Measurements from ENCODE around the gene DENND2D. TPM values are rescaled to one million over a fixed set of nuclear protein-coding genes. Genes with fewer than 3 reads are reported as not detected.

Gene DENND2D, protein sequence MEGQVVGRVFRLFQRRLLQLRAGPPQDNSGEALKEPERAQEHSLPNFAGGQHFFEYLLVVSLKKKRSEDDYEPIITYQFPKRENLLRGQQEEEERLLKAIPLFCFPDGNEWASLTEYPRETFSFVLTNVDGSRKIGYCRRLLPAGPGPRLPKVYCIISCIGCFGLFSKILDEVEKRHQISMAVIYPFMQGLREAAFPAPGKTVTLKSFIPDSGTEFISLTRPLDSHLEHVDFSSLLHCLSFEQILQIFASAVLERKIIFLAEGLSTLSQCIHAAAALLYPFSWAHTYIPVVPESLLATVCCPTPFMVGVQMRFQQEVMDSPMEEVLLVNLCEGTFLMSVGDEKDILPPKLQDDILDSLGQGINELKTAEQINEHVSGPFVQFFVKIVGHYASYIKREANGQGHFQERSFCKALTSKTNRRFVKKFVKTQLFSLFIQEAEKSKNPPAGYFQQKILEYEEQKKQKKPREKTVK
- 2.1 and 10.7 TPM in 2 replicates for total RNA-seq

DNA sequence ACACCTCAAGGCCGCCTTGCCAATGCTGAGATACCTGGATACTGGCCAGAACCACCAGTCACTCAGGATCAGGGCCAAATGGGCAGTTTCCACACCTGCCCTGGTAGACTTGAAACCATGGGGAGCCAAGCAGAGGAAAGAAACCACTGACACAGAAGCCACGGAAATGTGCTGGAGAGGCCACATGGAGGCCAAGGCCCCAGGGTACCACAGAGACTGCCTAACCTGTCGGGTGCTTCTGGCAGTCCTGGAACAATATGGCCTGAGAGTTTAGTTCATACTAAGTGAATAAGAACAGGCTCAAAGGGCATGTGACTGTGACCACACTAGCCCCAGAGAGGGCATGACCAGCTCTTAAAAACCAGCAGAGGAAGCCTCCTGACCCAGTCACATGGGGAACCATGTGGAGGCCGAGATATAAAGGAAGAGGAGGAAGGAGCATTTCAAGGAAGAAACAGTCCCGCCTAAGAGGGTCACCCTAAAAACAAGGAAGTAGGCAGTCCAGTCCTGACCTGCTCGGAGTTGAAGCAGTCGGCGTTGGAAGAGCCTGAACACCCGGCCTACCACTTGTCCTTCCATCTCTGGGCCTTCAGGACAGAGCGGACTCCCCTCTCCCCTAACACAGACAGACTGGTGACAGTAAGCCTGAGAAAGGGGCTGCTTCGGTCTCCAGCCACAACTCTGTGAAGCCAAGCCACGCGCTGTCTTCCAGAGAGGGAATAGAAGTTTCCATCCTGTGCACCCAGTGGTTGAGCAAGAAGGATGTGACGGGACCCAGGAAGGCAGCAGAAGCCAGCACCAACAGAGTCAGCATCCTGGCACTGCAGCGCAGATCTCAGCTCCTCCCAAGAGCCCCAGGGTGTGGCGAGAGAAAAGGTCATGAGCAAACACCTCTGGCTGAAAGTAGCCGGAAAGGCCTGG lies at the start of gene DENND2D:
Gene DENND2D (minus strand): TSS at position 766 of the 921 bp plus-strand sequence. CDS start 187 bp downstream, at position 579.

DNA sequence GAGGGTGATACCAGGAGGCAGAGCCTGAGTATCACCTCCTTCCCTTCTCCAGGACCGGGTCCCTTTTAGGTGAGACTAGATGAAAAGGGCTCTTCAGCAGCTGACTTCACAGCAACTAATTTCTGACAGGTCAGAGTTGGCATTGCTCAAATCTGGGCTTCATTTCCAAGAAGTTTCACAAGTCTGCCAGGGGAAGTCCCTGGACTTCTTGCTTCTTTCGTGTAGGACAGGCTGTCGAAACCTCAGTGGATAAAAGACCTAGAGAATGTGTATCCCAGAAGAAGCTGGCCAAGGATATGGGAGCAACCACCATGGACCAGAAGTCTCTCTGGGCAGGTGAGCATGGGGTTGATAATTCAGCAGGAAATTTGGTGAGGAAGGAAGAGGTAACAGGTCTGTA lies 27.0 kb upstream of the DENND2D start, which contains the start of gene CHI3L2:
Gene CHI3L2 (plus strand): TSS at position 280 of the 400 bp plus-strand sequence. CDS start 17 bp downstream, at position 297.

DNA sequence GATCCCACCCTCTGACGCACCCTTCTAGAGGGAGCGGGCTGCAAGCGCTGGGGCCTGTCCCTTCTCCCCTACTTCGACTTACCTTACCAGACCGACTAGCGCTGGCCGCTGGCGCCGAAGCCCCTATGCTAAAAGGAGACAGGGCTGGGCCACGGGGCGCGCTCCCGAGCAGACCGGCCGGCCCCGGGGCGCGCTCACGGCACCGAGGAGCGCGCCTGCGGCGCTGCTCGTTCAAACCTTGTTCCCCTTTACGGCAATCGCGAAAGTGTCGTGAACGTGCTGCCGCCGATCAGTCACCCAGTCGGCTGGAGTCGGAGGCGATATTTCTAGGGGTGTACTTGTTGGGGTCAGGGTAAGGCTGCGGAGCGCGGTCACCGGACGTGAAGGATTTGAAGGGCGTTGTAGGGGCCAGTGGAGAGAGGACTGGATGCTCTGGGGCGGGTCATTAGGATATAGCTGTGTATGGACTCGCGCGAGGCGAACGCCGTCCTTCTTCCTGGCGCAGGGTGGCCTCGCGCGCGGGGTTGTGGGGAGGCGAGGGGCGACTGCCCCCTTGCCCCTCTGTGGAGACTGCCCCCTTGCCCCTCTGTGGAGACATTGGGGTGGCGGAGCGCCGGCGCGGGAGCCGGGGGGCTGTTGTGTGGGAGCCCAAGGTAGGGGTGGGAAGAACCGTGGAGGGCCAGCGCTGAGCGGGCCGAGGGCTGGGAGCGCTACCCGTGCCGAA lies 60.3 kb downstream of the DENND2D start, which contains the start of the genes CEPT1 and DRAM2:
Gene CEPT1 (plus strand): TSS at position 268 of the 724 bp plus-strand sequence. CDS start 7,492 bp downstream, outside the sequence.
Gene DRAM2 (minus strand): TSS at position 138 of the 724 bp plus-strand sequence. CDS start 8,539 bp downstream, outside the sequence.

Other genes starting within 250 kb of the DENND2D start
- 8.1 and 10.1 TPM in 2 replicates for gene LRIF1, start 236.7 kb downstream of the DENND2D start, total RNA-seq
- 38.0 and 109 TPM in 2 replicates for gene DRAM2, start 60.6 kb downstream of the DENND2D start, total RNA-seq
- gene CEPT1, start 60.4 kb downstream of the DENND2D start, total RNA-seq: 52.9 and 84.6 TPM in 2 replicates
- 1.5 and 20.9 TPM in 2 replicates for gene CHI3L2, start 27.1 kb upstream of the DENND2D start, total RNA-seq
- gene CHIA, start 90.2 kb upstream of the DENND2D start, total RNA-seq: not detected in 2 replicates
- gene OVGP1, start 227.1 kb upstream of the DENND2D start, total RNA-seq: under 0.01 and 0.85 TPM in 2 replicates
- 35.2 and 76.5 TPM in 2 replicates for gene WDR77, start 248.6 kb upstream of the DENND2D start, total RNA-seq
- gene ATP5PB, start 248.8 kb upstream of the DENND2D start, total RNA-seq: 168 and 283 TPM in 2 replicates